ENCODE results near the gene ARHGAP26. TPM values are rescaled to one million over a fixed set of nuclear protein-coding genes. Genes with fewer than 3 reads are reported as not detected.

Gene ARHGAP26
- total RNA-seq, 5 donors from 2014 or later (not counting 1 experiment from before 2014, with no cell fraction given): 22.8 to 49.3 (median 28.3) TPM

DNA sequence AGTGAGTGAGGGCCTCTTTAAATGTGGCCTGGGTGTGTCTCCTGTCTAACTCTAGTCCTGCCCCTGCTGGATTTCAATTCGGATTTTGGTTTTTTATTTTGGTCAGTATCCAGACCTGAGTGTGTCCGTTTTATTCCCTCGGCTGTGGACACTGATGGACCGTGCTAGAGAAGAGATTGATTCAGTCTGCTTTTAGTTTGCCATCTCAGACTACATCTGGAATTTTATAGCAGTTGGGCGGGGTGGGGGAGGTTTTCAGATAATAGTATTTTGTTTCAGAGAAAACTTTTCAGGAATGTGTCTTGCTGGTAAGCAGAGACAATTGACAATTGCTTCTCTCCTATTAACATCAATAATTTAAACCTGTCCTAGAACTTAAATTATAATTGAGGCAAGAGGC, 308.1 kb downstream of the ARHGAP26 start:
- Histone ChIP-seq H3K27ac (ENCODE audit: low read length) (no peak overlapping the region), H3K4me1 (ENCODE audit: control insufficient read depth in 1 of 2, extremely low read depth in 1 of 2, insufficient read depth in 2 of 2, low read length in 2 of 2) (no peaks in the 10 kb centered on the region), H3K36me3 (ENCODE audit: control insufficient read depth in 2 of 2, extremely low read depth in 1 of 2, insufficient read depth in 1 of 2, low read length in 1 of 2) (peaks cover 5 to 9% of the 10 kb centered on the region in 2 donors), H3K4me3 (ENCODE audit: control insufficient read depth in 1 of 2, extremely low read depth in 1 of 2, low read length in 1 of 2) (no peak overlapping the region), H3K9me3 (no peaks in the 10 kb centered on the region), H3K27me3 (replicated peaks in 1 of 2; ENCODE audit: control insufficient read depth in 2 of 2, extremely low read depth in 1 of 2, insufficient read depth in 2 of 2, low read length in 1 of 2) (no peaks in the 10 kb centered on the region)
- DNase-seq: no peak
- Mint-ChIP-seq H3K27ac (no peak overlapping the region), H3K4me3 (no peak overlapping the region), H3K4me1 (no peaks in the 10 kb centered on the region), H3K27me3 (no peaks in the 10 kb centered on the region), H3K9me3 (no peaks in the 10 kb centered on the region), H3K36me3 (peaks cover 24% of the 10 kb centered on the region)
- ChIA-PET POLR2A (interaction anchor here in 1 of 2 donors (0.6 kb wide), 1 partner anchor 10 kb away, joined by 3 read pairs; no protein-coding TSS in a partner anchor), CTCF (no interaction called here)
- WGBS (ENCODE audit: insufficient coverage): 81% methylated on average over 4 of the region's 5 CpGs
- ATAC-seq (replicated peaks in 1 of 4): no peak

- Histone ChIP-seq H3K4me3 (ENCODE audit: control insufficient read depth in 1 of 2, extremely low read depth in 1 of 2, low read length in 1 of 2) (no peak overlapping the region), H3K9me3 (no peaks in the 10 kb centered on the region), H3K36me3 (ENCODE audit: control insufficient read depth in 2 of 2, extremely low read depth in 1 of 2, insufficient read depth in 1 of 2, low read length in 1 of 2) (peaks cover 5 to 9% of the 10 kb centered on the region in 2 donors), H3K4me1 (ENCODE audit: control insufficient read depth in 1 of 2, extremely low read depth in 1 of 2, insufficient read depth in 2 of 2, low read length in 2 of 2) (no peaks in the 10 kb centered on the region), H3K27ac (ENCODE audit: low read length) (no peak overlapping the region), H3K27me3 (replicated peaks in 1 of 2; ENCODE audit: control insufficient read depth in 2 of 2, extremely low read depth in 1 of 2, insufficient read depth in 2 of 2, low read length in 1 of 2) (no peaks in the 10 kb centered on the region)
- ATAC-seq (replicated peaks in 1 of 4) (no peak), DNase-seq (no peak)
- no peak overlapping the region for H3K27ac Mint-ChIP-seq
- no peaks in the 10 kb centered on the region for H3K4me1 Mint-ChIP-seq
- H3K9me3 Mint-ChIP-seq: no peaks in the 10 kb centered on the region
- no CpG with 5 or more reads among the region's 2 CpGs for WGBS (ENCODE audit: insufficient coverage)
- ChIA-PET CTCF (interaction anchor here in 1 of 2 donors (0.6 kb wide), 1 partner anchor 166 kb away, joined by 3 read pairs; no protein-coding TSS in a partner anchor), POLR2A (interaction anchor here in 1 of 2 donors (0.5 to 0.6 kb wide), 2 partner anchors 10 to 22 kb away, joined by 3 to 4 read pairs; no protein-coding TSS in a partner anchor)
- H3K4me3 Mint-ChIP-seq: no peak overlapping the region
- no peaks in the 10 kb centered on the region for H3K27me3 Mint-ChIP-seq
- peaks cover 30% of the 10 kb centered on the region for H3K36me3 Mint-ChIP-seq
These were observed 308.8 kb downstream of the ARHGAP26 start for GRCh38 chr5:143078971-143079370.

GRCh38 chr5:143080407-143080806, 310.2 kb downstream of the ARHGAP26 start:
- no peaks in the 10 kb centered on the region for H3K9me3 Mint-ChIP-seq
- no peaks in the 10 kb centered on the region for H3K27me3 ChIP-seq (replicated peaks in 1 of 2; ENCODE audit: control insufficient read depth in 2 of 2, extremely low read depth in 1 of 2, insufficient read depth in 2 of 2, low read length in 1 of 2)
- no peaks in the 10 kb centered on the region for H3K4me1 ChIP-seq (ENCODE audit: control insufficient read depth in 1 of 2, extremely low read depth in 1 of 2, insufficient read depth in 2 of 2, low read length in 2 of 2)
- H3K27me3 Mint-ChIP-seq: no peaks in the 10 kb centered on the region
- no peak overlapping the region for H3K27ac Mint-ChIP-seq
- peaks cover 28% of the 10 kb centered on the region for H3K36me3 Mint-ChIP-seq
- H3K9me3 ChIP-seq: no peaks in the 10 kb centered on the region
- peaks cover 5 to 12% of the 10 kb centered on the region in 2 donors for H3K36me3 ChIP-seq (ENCODE audit: control insufficient read depth in 2 of 2, extremely low read depth in 1 of 2, insufficient read depth in 1 of 2, low read length in 1 of 2)
- no peak overlapping the region for H3K4me3 ChIP-seq (ENCODE audit: control insufficient read depth in 1 of 2, extremely low read depth in 1 of 2, low read length in 1 of 2)
- no peak overlapping the region for H3K27ac ChIP-seq (ENCODE audit: low read length)
- DNase-seq (no peak), ATAC-seq (replicated peaks in 1 of 4) (no peak)
- ChIA-PET POLR2A (no interaction called here), CTCF (no interaction called here)
- 100% methylated on average over 2 of the region's 2 CpGs for WGBS (ENCODE audit: insufficient coverage)
- no peak overlapping the region for H3K4me3 Mint-ChIP-seq
- no peaks in the 10 kb centered on the region for H3K4me1 Mint-ChIP-seq

DNA sequence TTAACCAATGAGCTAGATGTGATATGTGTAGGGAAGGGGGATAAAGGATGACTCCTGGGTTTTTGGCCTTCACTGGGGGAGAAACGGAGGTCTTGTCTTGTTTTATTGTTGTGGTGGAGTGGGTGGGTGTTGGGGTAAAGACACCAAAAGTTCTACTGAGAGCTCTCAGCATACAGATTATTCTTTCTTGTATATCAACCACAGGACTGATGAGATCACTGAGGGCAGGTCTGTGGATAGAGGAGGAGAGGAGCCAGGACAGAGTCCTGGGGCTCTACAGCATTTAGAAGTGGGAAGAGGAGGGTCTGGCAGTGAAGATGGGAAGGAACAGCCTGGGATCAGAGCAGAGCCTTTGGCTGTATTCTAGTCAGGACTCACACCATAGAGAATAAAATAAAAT, 310.8 kb downstream of the ARHGAP26 start:
- ATAC-seq (replicated peaks in 1 of 4): no peak
- Histone ChIP-seq H3K4me1 (ENCODE audit: control insufficient read depth in 1 of 2, extremely low read depth in 1 of 2, insufficient read depth in 2 of 2, low read length in 2 of 2) (no peaks in the 10 kb centered on the region), H3K36me3 (ENCODE audit: control insufficient read depth in 2 of 2, extremely low read depth in 1 of 2, insufficient read depth in 1 of 2, low read length in 1 of 2) (peaks cover 5 to 12% of the 10 kb centered on the region in 2 donors), H3K27me3 (replicated peaks in 1 of 2; ENCODE audit: control insufficient read depth in 2 of 2, extremely low read depth in 1 of 2, insufficient read depth in 2 of 2, low read length in 1 of 2) (no peaks in the 10 kb centered on the region), H3K27ac (ENCODE audit: low read length) (no peak overlapping the region), H3K4me3 (ENCODE audit: control insufficient read depth in 1 of 2, extremely low read depth in 1 of 2, low read length in 1 of 2) (no peak overlapping the region), H3K9me3 (no peaks in the 10 kb centered on the region)
- CTCF ChIA-PET: no interaction called here
- Mint-ChIP-seq H3K4me3 (no peak overlapping the region), H3K36me3 (peaks cover 28% of the 10 kb centered on the region), H3K27me3 (no peaks in the 10 kb centered on the region), H3K9me3 (no peaks in the 10 kb centered on the region), H3K27ac (no peak overlapping the region), H3K4me1 (no peaks in the 10 kb centered on the region)
- WGBS (ENCODE audit: insufficient coverage): no CpG with 5 or more reads among the region's 1 CpG
- DNase-seq: no peak
- POLR2A ChIA-PET: no interaction called here

DNA sequence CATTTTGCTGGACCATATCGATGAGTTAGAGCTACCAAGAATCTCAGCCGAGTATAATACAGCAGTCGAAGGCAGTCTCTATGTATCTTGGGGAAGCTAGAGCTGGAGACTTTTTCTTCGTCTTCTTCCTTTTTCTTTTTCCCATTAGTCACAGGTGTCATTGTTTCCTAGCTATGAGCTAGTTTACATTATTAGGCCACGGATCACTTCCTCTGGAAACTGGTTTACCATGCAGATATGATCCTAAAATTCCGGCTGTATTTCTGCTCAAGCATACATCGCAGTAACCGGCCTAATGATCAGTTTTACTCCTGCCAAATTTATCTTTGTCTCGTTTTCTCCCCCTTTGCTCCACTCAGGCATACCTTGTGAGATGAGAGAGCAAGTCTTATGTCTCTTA, 312.8 kb downstream of the ARHGAP26 start:
- no peaks in the 10 kb centered on the region for H3K9me3 Mint-ChIP-seq
- H3K27ac Mint-ChIP-seq: no peak overlapping the region
- no peak overlapping the region for H3K4me3 Mint-ChIP-seq
- ATAC-seq (replicated peaks in 1 of 4) (no peak), DNase-seq (no peak)
- Histone ChIP-seq H3K4me1 (ENCODE audit: control insufficient read depth in 1 of 2, extremely low read depth in 1 of 2, insufficient read depth in 2 of 2, low read length in 2 of 2) (no peaks in the 10 kb centered on the region), H3K27ac (ENCODE audit: low read length) (no peak overlapping the region), H3K27me3 (replicated peaks in 1 of 2; ENCODE audit: control insufficient read depth in 2 of 2, extremely low read depth in 1 of 2, insufficient read depth in 2 of 2, low read length in 1 of 2) (no peaks in the 10 kb centered on the region), H3K9me3 (no peaks in the 10 kb centered on the region), H3K36me3 (ENCODE audit: control insufficient read depth in 2 of 2, extremely low read depth in 1 of 2, insufficient read depth in 1 of 2, low read length in 1 of 2) (peaks cover 2 to 8% of the 10 kb centered on the region in 2 donors), H3K4me3 (ENCODE audit: control insufficient read depth in 1 of 2, extremely low read depth in 1 of 2, low read length in 1 of 2) (no peak overlapping the region)
- 94% methylated on average over 2 of the region's 9 CpGs for WGBS (ENCODE audit: insufficient coverage)
- H3K4me1 Mint-ChIP-seq: no peaks in the 10 kb centered on the region
- H3K27me3 Mint-ChIP-seq: no peaks in the 10 kb centered on the region
- ChIA-PET POLR2A (no interaction called here), CTCF (no interaction called here)
- peaks cover 21% of the 10 kb centered on the region for H3K36me3 Mint-ChIP-seq

- Mint-ChIP-seq H3K27me3 (no peaks in the 10 kb centered on the region), H3K4me1 (no peaks in the 10 kb centered on the region), H3K36me3 (peaks cover 32% of the 10 kb centered on the region), H3K27ac (no peak overlapping the region), H3K9me3 (no peaks in the 10 kb centered on the region), H3K4me3 (no peak overlapping the region)
- 98% methylated on average over 7 of the region's 9 CpGs for WGBS (ENCODE audit: insufficient coverage)
- ChIA-PET POLR2A (no interaction called here), CTCF (no interaction called here)
- no peak for ATAC-seq (replicated peaks in 1 of 4)
- H3K27ac ChIP-seq (ENCODE audit: low read length): no peak overlapping the region
- H3K9me3 ChIP-seq: no peaks in the 10 kb centered on the region
- H3K4me3 ChIP-seq (ENCODE audit: control insufficient read depth in 1 of 2, extremely low read depth in 1 of 2, low read length in 1 of 2): no peak overlapping the region
- no peak for DNase-seq
- no peaks in the 10 kb centered on the region for H3K4me1 ChIP-seq (ENCODE audit: control insufficient read depth in 1 of 2, extremely low read depth in 1 of 2, insufficient read depth in 2 of 2, low read length in 2 of 2)
- H3K36me3 ChIP-seq (ENCODE audit: control insufficient read depth in 2 of 2, extremely low read depth in 1 of 2, insufficient read depth in 1 of 2, low read length in 1 of 2): peaks cover 2 to 3% of the 10 kb centered on the region in 2 donors
- no peaks in the 10 kb centered on the region for H3K27me3 ChIP-seq (replicated peaks in 1 of 2; ENCODE audit: control insufficient read depth in 2 of 2, extremely low read depth in 1 of 2, insufficient read depth in 2 of 2, low read length in 1 of 2)
These were observed 314.2 kb downstream of the ARHGAP26 start for GRCh38 chr5:143084407-143084806.
